Suppressor macrophage treated with lipopolysaccharide for 4 hours (primary cell): ENCODE data around the gene FPGS.

Source experiments
- DNase-seq: peaks from one replicate; pipeline ENCODE4 v3.0.0-alpha.2; 2020

FPGS gene

DNA sequence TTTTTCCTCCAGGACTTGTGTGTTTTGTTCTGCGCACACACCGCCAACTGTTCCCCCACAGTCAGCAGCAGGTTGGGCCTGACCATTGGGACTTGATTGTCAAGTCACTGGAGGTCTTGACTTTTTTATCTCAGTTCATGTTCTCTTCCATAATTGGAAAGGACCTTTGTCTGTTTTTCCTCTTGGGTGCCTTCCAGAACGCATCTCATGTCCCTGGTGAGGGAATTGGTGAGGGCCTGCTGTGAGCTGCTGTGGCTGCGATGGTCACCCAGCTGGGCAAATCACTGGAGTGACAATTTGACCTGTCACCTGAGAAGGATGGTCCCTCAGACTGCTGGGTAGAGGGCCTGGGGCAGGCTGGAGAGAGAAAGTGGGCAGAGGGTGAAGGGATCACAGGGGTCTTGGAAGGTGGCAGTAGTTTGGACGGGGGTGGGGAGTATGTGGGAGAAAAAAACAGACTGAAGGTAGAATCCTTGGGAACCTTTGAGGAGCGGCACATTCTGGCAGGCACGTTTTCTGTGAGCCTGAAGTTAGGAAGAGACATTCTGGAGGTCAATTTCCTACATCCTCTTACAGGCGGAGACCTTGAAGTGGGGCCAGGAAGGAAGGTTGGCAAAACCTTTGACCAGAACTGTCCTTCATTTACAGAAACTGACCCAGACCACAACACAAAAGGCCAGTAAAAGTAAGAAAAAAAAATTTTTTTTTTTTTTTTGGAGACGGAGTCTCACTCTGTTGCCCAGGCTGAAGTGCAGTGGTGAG lies 12.4 kb upstream of the FPGS start:
- no peak for DNase-seq

DNA sequence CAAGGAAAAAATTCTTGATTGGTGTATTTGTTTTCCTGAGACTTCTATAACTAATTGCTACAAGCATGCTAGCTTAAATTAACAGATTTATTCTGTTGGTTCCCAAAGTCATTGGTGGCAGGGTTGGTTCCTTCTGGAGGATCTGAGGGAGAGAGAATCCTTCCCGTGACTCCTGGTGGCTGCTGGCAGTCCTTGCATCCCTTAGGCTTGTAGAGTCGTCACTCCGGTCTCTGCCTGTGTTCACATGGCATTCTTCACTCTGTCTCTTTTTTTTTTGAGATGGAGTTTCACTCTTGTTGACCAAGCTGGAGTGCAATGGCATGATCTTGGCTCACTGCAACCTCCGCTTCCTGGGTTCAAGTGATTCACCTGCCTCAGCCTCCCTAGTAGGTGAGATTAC lies 11.6 kb upstream of the FPGS start:
- no peak for DNase-seq

DNA sequence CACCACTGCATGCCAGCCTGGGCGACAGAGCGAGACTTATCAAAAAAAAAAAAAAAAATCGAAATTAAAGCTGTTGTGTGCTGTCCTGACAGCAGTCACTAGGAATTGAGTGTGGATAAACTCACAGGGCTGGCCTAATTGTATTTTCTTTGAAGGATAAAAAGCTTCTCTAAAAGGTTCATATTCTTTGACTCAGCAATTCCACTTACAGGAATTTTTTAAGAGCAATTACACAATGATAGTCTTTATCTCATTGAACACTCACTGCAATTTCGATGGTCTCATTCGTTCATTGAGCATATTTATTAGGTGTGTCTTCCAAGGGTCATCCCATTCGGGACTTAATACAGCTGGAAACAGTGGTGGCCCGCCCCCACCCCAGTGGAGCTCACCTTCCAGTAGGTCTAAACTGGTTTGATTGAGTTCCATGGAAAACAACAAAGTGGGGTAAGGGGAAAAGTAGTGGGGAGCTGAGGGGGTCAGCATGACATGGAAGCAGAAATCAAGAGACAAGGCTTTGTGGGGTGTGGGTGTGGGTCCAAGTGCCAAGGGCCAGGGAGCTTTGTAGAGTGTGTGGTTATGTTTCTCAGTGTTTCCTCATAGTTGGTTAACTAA lies 10.2 kb upstream of the FPGS start:
- no peak for DNase-seq

DNA sequence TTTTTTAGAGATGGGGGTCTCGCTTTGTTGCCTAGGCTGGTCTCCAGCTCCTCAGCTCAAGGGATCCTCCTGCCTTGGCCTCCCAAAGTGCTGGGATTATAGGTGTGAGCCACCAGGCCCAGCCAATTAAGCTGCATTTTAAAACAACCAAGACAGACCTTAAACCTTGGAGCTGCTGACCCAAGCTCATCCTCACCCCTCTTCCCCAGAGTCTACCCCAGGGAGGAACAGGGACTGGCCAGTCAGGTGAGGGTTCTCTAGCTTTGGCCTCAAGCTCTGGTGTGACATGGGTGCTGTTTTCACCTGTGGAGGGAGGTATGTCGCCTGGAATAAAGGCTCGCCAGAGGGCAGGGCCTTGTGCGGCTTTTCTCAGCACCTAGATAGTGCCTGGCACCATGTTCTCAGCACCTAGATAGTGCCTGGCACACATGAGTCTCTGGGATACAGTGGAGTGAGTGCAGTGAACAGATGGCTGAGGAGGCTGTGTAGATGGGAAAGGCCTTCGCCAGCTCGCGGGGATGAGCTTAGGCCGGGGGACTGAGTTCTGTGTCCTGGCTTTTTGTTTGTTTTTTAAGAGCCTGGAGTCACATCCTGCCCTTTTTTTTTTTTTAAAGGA lies 9.5 kb upstream of the FPGS start:
- DNase-seq, result no peak

DNA sequence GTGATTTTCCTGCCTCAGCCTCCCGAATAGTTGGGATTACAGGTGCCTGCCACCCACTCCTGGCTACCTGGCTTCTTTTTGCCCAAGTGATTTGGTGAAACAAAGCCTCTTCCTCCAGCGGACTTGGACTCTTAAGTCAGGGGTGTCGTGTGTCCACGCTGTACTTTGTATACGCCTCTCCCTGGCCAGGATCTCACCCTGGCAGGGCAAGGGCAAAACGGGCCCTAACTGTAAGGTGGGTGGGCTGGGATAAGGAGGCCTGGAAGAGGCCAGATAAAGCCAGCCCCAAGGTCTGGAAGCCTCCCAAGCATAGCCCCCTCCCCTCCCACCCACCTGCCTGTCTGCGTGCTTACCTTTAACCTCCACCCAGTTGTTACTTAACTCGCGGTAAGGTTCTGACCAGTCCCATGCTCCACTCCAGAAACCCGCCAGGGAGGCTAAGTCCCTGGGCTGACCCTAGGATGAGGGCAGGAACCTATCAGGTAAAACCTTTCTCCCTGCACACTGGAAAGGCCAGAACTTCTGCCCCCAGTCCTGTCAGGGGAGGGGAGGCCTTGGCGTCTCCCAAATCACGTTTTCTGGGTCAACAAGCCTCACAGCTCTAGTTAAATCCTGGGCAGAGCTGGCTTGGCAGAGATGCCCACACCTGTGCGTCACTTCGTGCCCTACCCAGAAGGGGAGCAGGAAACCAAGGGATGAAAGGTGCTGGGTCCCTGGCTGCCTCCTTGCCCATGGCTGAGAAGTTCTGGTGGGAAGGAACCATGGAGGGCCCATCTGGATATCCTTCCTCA lies 8.5 kb upstream of the FPGS start:
- DNase-seq, result no peak

DNA sequence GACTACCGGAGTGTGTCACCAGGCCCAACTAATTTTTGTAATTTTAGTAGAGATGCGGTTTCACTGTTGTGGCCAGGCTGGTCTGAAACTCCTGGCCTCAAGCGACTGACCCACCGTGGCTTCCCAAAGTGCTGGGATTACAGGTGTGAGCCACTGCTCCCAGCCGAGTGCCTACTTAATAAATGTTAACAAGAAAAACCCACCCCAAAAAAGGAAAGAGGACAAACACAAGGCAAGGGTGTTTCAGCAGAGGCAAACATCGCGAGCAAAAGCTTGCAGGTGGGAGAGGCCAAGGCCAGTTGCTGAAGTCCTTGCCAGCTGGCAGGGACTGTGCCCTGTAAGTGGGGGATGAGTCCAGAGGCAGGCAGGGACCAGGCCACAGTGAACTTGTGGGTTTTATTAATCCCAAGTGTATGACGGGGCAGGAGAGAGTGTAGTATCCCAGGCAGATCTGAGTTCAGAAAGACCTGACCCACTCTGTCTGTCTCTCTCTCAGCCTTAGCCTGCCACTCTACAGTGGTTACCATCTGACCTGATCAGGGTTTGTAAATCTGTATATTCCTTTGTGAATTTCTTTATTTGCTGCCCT lies 6.4 kb upstream of the FPGS start:
- no peak for DNase-seq

DNA sequence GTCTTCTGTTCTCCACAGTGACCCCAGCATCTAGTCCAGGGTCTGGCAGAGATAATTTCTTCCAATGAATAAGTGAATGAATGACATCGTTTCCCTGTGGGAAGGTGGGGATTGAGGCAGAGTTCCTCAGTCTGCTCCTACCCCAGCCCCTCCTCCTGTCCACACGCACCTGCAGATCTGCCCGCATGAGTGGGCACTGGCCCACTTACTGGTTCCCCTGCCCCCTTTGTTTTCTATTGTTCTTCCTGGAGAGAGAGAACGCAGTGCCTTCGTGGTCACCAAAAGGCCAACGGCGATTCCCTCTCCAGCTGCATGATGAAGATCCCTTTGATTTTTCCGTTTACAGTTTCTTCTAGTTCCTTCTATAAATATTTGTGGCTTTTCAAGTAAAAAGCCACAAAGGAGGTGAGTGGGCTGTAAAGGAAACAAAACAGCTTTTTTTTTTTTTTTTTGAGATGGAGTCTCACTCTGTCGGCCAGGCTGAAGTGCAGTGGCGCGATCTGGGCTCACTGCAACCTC lies 5.8 kb upstream of the FPGS start:
- no peak for DNase-seq

DNA sequence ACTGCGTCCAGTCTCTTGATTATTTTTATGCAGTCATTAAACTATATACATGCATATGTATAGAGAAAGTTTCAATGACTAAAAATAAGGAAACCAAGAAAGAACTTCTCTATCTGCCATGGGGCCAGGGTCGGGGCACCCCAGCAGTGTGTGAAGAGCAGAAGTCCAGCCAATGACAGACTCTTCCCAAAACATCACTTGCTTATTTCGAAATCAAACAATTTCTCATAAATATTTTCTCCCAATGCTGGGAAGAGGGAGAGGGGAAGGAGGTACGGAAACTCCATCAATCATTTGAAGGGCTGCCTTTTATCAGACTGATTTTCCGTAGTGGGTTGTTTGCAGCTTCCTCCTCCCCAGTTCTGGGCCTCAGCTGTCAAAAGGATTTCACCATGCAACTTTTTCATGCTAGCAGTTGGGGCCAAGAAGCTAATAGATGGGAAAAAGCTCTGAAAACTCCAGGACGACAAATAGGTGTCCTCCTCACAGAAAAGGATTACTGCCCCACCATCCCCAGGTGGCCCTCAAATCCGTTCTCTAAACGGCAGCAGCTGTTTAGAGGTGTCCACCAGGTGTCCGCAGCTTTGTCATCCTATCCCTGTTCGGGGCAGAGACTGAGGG lies 617 bp upstream of the FPGS start:
- DNase-seq, result peak; percentile 92

DNA sequence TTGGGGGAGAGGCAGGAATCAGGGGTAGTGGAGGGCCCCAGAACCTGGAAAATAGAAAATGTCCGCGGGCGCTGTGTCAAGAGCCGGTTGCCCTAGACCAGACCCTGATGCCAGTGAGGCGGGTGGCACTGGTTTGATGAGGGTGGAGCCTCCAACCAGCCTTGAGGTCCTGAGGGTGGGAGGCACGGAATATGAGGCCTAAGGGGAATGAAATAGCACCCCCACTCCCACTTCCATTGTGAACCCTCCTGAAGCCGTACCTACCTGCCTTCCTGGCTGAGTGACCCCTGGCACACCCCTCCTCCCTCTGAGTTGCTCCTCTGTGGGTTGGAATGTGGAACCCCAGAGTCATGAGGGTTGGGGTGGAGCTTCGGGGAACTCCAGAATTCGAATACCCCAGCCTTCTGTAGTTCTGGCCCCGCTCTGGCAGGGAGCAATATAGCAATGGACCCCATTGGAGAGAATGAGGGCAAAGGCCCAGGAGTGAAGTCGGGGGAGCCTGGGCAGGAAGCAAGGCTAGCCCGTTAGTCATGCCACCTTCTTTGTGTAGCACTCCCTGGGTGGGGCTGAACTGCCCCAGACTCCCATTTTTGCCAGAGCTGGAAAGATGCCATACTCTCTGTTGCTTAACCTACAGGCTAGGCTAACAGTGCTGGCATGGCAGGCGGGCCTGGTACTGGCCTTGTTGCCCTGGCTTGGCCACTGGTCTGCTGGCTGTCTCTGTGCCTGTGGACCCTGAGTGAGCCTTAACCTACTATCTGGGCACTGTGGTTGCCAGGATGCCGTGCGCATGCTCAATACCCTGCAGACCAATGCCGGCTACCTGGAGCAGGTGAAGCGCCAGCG lies 1.0 kb downstream of the FPGS start:
- DNase-seq, result peak; percentile 71

DNA sequence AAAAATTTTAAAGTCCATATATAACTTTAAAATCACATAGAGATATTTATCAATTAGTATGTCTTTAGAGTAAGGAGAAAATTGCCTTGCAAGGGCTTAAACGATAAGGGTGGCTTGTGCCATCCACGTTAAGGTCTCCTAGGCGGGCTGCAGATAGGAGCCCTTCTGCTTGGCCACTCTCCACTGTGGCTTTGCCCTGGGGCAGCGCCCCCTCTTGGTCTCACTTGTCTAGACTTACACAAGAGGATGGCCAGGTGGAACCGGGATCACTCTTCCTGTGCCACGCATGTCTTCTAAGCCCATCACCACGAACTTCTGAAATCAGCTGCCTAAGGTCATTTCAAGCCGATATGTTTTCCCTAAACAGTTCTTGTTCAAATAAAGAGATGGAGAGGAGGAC lies 2.9 kb downstream of the FPGS start:
- DNase-seq, result peak; percentile 26

DNA sequence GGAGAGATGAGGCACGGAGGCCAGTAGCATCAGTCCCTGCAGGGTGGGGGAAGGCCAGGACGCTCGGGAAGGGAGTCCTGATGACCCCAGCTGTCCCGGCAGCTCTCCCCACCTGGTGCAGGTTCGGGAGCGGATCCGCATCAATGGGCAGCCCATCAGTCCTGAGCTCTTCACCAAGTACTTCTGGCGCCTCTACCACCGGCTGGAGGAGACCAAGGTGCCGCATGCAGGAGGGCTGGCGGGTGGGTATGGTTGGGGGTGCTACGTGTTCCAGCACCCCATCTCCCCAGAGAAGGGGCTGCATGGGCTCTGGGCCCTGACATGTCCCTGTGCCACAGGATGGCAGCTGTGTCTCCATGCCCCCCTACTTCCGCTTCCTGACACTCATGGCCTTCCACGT lies 4.2 kb downstream of the FPGS start:
- no peak for DNase-seq

DNA sequence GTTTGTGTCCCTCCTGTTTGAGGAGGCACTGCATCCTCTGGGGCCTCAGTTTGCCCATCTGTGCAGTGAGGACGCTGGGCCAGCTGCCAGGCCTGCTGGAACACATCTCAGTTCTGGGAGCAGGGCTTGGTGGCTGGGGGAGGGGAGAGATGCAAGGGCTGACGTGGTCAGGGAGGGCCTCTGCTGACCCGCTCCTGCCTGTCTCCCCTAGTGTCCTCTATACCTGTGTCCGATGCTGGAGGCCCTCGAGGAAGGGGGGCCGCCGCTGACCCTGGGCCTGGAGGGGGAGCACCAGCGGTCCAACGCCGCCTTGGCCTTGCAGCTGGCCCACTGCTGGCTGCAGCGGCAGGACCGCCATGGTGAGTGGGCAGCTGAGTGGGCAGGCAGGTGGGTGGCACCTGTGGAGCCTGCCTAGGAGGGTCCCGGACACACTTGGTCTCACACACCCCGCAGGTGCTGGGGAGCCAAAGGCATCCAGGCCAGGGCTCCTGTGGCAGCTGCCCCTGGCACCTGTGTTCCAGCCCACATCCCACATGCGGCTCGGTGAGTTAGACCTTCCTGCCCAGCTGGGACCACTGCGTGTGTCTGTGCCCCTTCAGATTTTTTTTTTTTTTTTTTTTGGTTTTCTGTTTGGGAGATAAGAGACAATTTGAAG lies 5.8 kb downstream of the FPGS start:
- DNase-seq, result no peak

DNA sequence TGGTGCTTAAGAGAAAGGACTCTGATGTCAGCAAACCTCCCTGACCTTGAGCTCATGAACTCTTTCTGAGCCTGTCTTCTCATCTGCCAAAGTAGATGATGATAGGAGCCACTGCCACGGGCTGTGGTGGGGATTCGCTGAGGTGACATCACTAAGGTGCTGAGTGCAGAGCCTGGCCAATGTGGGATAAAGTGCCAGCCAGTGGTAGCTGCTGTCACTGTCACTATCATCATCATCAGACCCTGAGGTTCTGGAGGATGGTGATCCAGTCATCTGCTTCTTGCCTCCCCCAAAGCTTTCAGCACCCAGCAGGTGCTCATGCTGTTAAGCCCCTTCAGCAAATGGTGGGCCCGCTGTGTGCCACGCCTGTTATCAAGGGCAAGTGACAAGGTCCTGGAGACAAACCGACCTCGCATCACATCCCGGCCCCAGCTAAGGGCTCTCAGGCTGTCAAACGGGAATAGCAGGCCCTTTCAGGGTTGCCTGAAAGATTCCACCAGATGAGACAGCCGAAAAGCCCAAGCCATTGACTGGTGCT lies 6.4 kb downstream of the FPGS start:
- DNase-seq, result no peak

DNA sequence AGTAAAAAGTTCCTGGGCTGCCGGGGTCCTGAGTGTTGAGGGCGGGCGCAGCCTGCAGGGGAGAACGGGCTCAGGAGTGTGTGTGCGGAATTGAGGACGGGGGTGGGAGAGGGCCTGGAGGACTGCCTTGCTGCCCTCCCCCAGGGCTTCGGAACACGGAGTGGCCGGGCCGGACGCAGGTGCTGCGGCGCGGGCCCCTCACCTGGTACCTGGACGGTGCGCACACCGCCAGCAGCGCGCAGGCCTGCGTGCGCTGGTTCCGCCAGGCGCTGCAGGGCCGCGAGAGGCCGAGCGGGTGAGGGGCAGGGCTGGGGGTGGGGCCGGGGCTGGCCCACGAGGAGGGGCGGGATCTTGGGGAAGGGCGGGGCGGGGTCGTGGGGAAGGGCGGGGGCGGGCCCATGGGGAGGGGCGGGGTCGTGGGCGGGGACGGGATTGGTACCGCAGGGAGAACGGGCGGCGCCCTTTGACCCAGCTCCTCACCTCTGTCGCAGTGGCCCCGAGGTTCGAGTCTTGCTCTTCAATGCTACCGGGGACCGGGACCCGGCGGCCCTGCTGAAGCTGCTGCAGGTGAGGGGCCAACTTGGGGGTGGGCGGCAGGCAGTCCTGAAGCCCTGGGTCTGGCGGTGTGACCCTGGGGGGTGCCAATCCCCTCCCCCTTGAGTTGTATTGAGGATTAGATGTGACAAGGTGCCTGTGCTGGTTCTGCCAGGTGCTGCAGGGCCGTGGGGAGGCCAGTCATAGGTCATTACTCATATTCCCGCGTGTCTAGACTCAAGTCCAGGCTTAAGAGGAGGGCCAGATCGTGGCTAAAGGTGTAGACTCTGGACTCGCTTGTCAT lies 7.1 kb downstream of the FPGS start:
- peak; percentile 24 for DNase-seq

DNA sequence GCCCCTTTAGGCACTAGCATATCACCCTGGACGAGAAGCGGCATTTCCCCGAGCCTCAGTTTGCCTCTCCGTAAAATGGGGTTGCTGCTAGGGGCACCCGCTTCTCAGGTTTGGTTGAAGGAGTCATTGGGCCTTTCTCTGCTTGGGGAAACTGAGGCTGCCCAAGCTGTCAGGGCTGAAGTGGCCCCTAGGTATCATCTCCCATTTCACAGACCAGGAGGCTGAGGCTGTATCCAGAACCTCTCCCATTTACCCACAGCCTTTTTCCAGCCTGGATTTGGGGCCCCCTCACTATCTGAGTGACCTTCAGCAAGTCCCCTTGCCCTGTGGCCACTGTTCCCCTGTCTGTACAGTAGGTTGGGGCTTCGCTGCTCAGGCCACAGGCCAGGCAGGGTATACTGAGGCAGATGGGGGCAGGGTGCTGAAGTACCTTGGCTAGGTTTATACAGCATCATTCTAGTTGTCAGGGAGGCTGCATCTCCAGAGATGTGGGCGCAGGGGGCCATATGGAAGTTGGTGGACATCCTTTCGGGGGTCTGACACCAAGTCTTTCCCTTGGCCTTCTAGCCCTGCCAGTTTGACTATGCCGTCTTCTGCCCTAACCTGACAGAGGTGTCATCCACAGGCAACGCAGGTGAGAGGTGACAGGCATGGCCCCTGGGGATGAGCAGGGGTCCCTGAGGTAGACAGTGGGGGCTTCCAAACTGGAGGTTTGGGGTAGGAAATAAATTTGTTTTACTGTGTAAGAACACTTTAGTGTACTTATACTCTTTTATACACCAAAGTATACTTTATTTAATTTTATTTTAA lies 7.9 kb downstream of the FPGS start:
- DNase-seq, result no peak

DNA sequence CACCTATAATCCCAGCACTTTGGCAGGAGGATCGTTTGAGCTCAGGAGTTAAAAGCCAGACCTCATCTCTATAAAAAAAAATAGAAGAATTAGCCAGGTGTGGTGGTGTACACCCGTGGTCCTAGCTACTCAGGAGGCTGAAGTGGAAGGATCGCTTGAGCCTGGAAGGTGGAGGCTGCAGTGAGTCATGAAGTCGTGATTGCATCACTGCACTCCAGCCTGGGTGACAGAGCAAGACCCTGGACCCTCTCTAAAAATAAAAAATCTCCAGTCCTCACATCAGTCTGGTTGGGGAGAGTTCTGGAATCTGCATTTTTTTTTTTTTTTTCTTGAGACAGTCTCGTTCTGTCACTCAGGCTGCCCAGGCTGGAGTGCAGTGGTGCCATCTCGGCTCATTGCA lies 9.3 kb downstream of the FPGS start:
- DNase-seq, result no peak

DNA sequence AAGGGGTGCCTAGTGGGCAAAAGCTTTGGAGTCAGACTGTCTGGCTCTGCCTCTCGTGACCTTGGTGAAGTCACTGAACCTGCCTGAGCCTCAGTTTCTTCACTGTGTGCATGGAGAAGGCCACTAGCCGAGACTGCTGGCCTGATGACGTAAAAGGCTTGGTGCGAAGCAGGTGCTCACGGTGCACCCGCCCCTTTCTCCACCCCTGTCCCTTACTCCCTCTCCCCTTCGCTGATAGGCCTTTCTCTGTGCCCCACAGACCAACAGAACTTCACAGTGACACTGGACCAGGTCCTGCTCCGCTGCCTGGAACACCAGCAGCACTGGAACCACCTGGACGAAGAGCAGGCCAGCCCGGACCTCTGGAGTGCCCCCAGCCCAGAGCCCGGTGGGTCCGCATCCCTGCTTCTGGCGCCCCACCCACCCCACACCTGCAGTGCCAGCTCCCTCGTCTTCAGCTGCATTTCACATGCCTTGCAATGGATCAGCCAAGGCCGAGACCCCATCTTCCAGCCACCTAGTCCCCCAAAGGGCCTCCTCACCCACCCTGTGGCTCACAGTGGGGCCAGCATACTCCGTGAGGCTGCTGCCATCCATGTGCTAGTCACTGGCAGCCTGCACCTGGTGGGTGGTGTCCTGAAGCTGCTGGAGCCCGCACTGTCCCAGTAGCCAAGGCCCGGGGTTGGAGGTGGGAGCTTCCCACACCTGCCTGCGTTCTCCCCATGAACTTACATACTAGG lies 10.4 kb downstream of the FPGS start:
- DNase-seq, result no peak

DNA sequence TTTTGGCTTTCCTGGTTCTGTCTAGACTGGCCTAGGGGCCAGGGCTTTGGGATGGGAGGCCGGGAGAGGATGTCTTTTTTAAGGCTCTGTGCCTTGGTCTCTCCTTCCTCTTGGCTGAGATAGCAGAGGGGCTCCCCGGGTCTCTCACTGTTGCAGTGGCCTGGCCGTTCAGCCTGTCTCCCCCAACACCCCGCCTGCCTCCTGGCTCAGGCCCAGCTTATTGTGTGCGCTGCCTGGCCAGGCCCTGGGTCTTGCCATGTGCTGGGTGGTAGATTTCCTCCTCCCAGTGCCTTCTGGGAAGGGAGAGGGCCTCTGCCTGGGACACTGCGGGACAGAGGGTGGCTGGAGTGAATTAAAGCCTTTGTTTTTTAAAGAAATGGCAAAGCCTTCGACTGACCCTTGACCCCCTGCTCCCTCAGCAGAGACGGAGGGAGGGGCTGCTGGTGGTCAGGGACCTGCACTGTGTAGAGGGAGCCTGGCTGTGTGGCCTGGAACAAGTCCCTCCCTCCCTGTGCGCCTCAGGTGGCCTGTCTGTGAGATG lies 11.1 kb downstream of the FPGS start:
- DNase-seq, result no peak
